Central memory CD4-positive, alpha-beta T cell (primary cell): ENCODE data around the gene WDR47.
A peak's percentile ranks its signal among the peaks of the same experiment; 100 is the strongest.
"Not testable (repeated sequence)": the region's sequence is repeated elsewhere in the genome, so short reads cannot be mapped to it uniquely, and the experiment has no call there.

Experiments used
- DNase-seq: peaks from one replicate; pipeline ENCODE4 v3.0.0; 2022
- total RNA-seq, 3 experiments: gene quantifications; one replicate each; lab custom pipeline; 2026; lab: John Stamatoyannopoulos, UW

Gene WDR47
- total RNA-seq: 27.0 to 42.4 (median 33.8) reads per million in 3 experiments

- DNase-seq: peak; percentile 97
Observed at GRCh38 chr1:109041621-109042468, at the start of gene WDR47. TSS of gene WDR47 (minus strand) at chr1:109042102. CDS start at chr1:109023512, 18,590 bp downstream.

- DNase-seq: no peak
Observed at GRCh38 chr1:109091078-109091838, 49.4 kb upstream of the WDR47 start.

GRCh38 chr1:109090196-109091077 is 48.5 kb upstream of the WDR47 start, which contains the start of gene TMEM167B:
TSS of gene TMEM167B (plus strand) at chr1:109090764. CDS start at chr1:109090873, 109 bp downstream.
- peak; percentile 87 for DNase-seq

- DNase-seq: no peak
Observed at GRCh38 chr1:109089242-109090015, 47.5 kb upstream of the WDR47 start.

GRCh38 chr1:109084563-109085517 is 42.9 kb upstream of the WDR47 start:
- no peak for DNase-seq

- no peak for DNase-seq
Observed at GRCh38 chr1:109083923-109084322, 42.0 kb upstream of the WDR47 start.

GRCh38 chr1:109083501-109083900 is 41.6 kb upstream of the WDR47 start:
- no peak for DNase-seq

- DNase-seq: no peak
Observed at GRCh38 chr1:109080441-109081082, 38.7 kb upstream of the WDR47 start.

- DNase-seq: no peak
Observed at GRCh38 chr1:109079240-109079622, 37.3 kb upstream of the WDR47 start.

GRCh38 chr1:109078317-109078716 is 36.4 kb upstream of the WDR47 start:
- DNase-seq: no peak

GRCh38 chr1:109075531-109076490 is 33.9 kb upstream of the WDR47 start, which contains the start of gene TAF13:
TSS of gene TAF13 (minus strand) at chr1:109076003. CDS start at chr1:109075947, 56 bp downstream.
- DNase-seq: peak; percentile 83

GRCh38 chr1:109069294-109069693 is 27.4 kb upstream of the WDR47 start:
- no peak for DNase-seq

GRCh38 chr1:109067883-109068282 is 26.0 kb upstream of the WDR47 start:
- no peak for DNase-seq

GRCh38 chr1:109065137-109065536 is 23.2 kb upstream of the WDR47 start:
- DNase-seq: no peak

GRCh38 chr1:109061183-109061582 is 19.3 kb upstream of the WDR47 start:
- DNase-seq: no peak

GRCh38 chr1:109060707-109061106 is 18.8 kb upstream of the WDR47 start:
- no peak for DNase-seq

- DNase-seq: no peak
Observed at GRCh38 chr1:109059026-109059425, 17.1 kb upstream of the WDR47 start.

- no peak for DNase-seq
Observed at GRCh38 chr1:109056064-109056463, 14.2 kb upstream of the WDR47 start.

GRCh38 chr1:109052145-109052544 is 10.2 kb upstream of the WDR47 start:
- DNase-seq: not testable (repeated sequence)
